SJCRH30 (cell line): ENCODE measurements around the gene TMEM91. TPM values are rescaled to one million over a fixed set of nuclear protein-coding genes. Genes with fewer than 3 reads are reported as not detected.

ENCODE experiments used
- DNase-seq, 2 experiments: peaks; one replicate each; pipeline ENCODE4 v3.0.0-alpha.2; 2015 to 2020
- H3K27ac ChIP-seq: fragments of 250-450 bp; sonication (Bioruptor Pico); 2 replicates; pipeline ENCODE4 v1.5.1; 2020; ENCODE audit warnings: mild to moderate bottlenecking, moderate library complexity
- H3K27me3 ChIP-seq: fragments of 250-450 bp; sonication (Bioruptor Pico); 2 replicates; pipeline ENCODE4 v1.5.1; 2020; ENCODE audit warnings: mild to moderate bottlenecking, moderate library complexity
- H3K36me3 ChIP-seq: fragments of 250-450 bp; sonication (Bioruptor Pico); 2 replicates; pipeline ENCODE4 v1.5.1; 2020; ENCODE audit warnings: mild to moderate bottlenecking, moderate library complexity
- H3K4me1 ChIP-seq: fragments of 250-450 bp; sonication (Bioruptor Pico); 2 replicates; pipeline ENCODE4 v1.5.1; 2020; ENCODE audit warnings: mild to moderate bottlenecking, moderate library complexity
- H3K4me3 ChIP-seq: fragments of 250-450 bp; sonication (Bioruptor Pico); 2 replicates; pipeline ENCODE4 v1.5.1; 2020; ENCODE audit warnings: mild to moderate bottlenecking, moderate library complexity
- H3K9me3 ChIP-seq: fragments of 250-450 bp; sonication (Bioruptor Pico); replicated peaks from 2 replicates; pipeline ENCODE4 v1.5.1; 2020; ENCODE audit warnings: mild to moderate bottlenecking, moderate library complexity
- total RNA-seq: library from RNA; depleted of rRNA; stranded (reverse); fragments of >200 nt; shearing (Covaris generic); gene quantifications from 2 replicates; pipeline ENCODE4 v1.2.3, GENCODE V29; 2014

Gene TMEM91
- total RNA-seq, 1 experiment from 2014 or later, result 1.6 TPM

DNA sequence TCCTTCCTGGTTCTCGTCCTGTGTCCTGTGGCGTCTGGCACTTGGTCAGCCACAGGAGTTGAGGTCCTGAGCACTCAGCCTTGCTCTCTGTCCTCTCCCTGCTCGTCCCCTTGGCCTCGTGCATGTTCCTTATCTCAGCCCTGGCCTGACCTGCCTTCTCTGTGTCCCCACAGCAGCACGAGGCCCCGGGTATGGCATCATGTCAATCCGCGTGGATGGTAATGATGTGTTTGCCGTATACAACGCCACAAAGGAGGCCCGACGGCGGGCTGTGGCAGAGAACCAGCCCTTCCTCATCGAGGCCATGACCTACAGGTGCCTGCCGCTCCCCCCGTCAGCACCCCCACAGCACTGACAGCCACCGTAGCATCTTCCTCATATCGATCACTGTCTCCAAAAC is 46.1 kb downstream of the TMEM91 start:
- Histone ChIP-seq H3K4me1 (peaks cover 15% of the 10 kb centered on the region), H3K9me3 (no peaks in the 10 kb centered on the region), H3K27me3 (no peaks in the 10 kb centered on the region), H3K4me3 (no peak overlapping the region), H3K36me3 (peaks cover 15% of the 10 kb centered on the region), H3K27ac (no peak overlapping the region)
- DNase-seq, result no peak

GRCh38 chr19:41422955-41423354 is 46.6 kb downstream of the TMEM91 start:
- no peaks in the 10 kb centered on the region for H3K27me3 ChIP-seq
- DNase-seq, result no peak
- no peak overlapping the region for H3K4me3 ChIP-seq
- peaks cover 15% of the 10 kb centered on the region for H3K36me3 ChIP-seq
- no peaks in the 10 kb centered on the region for H3K9me3 ChIP-seq
- H3K4me1 ChIP-seq, result peaks cover 12% of the 10 kb centered on the region
- H3K27ac ChIP-seq, result no peak overlapping the region

GRCh38 chr19:41424335-41425173 is 48.2 kb downstream of the TMEM91 start:
- H3K4me3 ChIP-seq, result no peak overlapping the region
- peaks cover 11% of the 10 kb centered on the region for H3K4me1 ChIP-seq
- H3K27ac ChIP-seq, result no peak overlapping the region
- no peak for DNase-seq
- H3K9me3 ChIP-seq, result no peaks in the 10 kb centered on the region
- peaks cover 10% of the 10 kb centered on the region for H3K36me3 ChIP-seq
- H3K27me3 ChIP-seq, result no peaks in the 10 kb centered on the region

GRCh38 chr19:41425174-41426115 is 49.1 kb downstream of the TMEM91 start:
- peaks cover 11% of the 10 kb centered on the region for H3K4me1 ChIP-seq
- peaks cover 6% of the 10 kb centered on the region for H3K36me3 ChIP-seq
- DNase-seq, result no peak
- no peak overlapping the region for H3K27ac ChIP-seq
- H3K9me3 ChIP-seq, result no peaks in the 10 kb centered on the region
- H3K27me3 ChIP-seq, result no peaks in the 10 kb centered on the region
- no peak overlapping the region for H3K4me3 ChIP-seq

DNA sequence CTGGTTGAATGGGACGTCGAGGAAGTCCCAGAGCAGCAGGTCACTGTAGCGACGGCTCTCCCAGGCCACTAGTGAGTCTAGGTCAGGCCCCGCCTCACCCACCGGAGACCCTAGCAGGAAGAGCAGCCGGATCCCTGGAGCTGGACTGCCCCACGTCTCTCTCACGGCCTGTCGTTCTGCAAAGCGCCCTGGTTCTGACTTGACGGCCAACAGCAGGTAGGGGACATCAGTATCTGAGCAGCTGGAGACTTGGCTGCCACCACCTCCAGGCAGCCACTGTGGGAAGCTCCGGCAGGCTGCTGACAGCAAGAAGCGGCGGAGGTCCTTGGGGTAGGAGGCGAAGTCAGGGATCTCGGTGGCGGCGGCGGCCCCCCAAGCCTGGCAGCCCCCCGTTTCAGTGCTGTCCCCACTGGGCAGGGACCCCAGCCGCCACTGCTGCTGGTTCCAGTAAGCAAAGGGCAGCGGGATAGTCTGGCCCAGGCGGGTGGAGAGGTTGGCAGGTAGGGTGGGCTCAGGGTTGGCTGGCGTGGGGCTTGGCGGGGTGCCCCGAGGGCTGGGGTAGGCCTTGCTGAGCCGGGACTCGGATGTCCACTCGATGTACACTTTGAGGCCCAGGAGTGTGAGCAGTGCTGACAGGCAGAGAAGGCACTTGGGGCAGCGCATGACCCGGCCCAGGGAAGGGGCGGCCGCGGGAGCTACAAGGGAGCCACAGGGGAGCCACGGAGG is 49.9 kb downstream of the TMEM91 start:
- DNase-seq, result no peak
- Histone ChIP-seq H3K27me3 (no peaks in the 10 kb centered on the region), H3K9me3 (no peaks in the 10 kb centered on the region), H3K27ac (peak overlapping the region; percentile 87; the same call in 1 of the 2 replicates), H3K4me3 (peak overlapping the region; percentile 74), H3K36me3 (peaks cover 6% of the 10 kb centered on the region), H3K4me1 (peaks cover 18% of the 10 kb centered on the region)

GRCh38 chr19:41426952-41427646 is 50.8 kb downstream of the TMEM91 start, which contains the start of gene B3GNT8:
B3GNT8 (minus strand) TSS chr19:41427374; CDS start chr19:41426778, 596 bp downstream.
- Histone ChIP-seq H3K4me3 (peak within 1 kb of the TSS; percentile 74), H3K4me1 (peaks cover 19% of the 10 kb centered on the region), H3K27ac (peak within 1 kb of the TSS; percentile 87), H3K9me3 (no peaks in the 10 kb centered on the region), H3K27me3 (no peaks in the 10 kb centered on the region), H3K36me3 (peaks cover 8% of the 10 kb centered on the region)
- DNase-seq, result peak; percentile 97 to 98

DNA sequence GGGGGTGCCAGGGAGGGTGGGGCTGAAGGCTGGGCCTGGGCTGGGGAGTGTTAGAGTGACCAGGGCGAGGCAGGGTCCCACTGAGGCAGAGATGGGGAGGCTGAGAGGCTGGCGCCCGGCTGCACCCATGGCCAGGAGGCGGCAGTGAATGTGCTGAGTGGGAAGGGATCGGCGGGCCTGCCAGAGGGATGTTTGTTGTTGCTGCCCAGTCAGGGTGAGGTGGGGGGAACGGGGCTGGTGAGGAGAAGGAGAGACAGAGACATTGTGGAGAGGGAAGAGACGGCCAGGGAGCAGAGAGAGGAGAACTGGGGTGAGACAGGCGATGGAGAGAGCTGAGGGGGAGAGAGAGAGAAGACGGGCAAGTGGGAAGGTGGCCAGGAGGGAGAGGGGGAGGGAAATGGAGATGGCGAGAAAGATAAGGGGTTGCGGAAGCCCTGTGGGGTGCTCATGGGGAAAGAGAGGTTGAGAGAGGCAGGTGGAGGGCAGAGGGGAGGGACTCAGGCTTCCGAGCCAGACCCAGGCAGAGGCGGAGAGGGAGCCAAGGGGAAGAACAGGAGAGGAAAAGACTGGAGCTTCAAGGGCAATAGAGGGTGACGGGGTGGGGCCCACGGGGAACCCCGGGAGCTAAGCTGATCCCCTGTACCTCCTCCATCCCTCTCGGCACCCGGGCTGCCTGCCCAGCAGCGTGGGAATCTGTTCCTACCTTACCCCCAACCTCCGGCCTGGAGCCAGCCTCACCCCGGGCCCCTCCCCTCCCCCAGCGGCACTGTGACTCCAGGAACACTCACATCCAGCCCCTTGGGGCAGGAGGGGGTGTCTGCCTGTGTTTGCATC is 51.5 kb downstream of the TMEM91 start:
- Histone ChIP-seq H3K27me3 (no peaks in the 10 kb centered on the region), H3K4me3 (peak overlapping the region; percentile 74), H3K27ac (peak overlapping the region; percentile 87), H3K36me3 (peaks cover 9% of the 10 kb centered on the region), H3K9me3 (no peaks in the 10 kb centered on the region), H3K4me1 (peaks cover 19% of the 10 kb centered on the region)
- DNase-seq, result peak; percentile 71 to 75

DNA sequence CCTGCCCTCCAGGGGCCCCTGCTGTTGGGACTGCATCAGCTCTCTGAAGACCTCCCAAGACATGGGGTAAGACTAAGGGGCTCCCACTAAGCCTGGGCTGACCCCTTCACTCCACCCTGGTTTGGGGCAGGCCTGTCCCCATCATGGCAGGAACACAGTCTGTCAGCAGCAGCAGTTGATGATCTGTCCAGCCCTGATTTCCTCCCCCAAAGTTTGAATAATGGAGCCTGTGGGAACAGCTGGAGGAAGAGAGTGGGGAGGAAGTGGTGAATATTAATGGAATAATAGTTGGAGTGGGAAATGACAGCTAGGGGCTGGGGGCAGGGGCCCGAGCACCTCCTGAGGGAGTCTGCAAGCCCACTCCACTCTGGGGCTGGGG is 52.1 kb downstream of the TMEM91 start:
- DNase-seq, result peak in 1 of 2 experiments; percentile 70
- Histone ChIP-seq H3K27me3 (no peaks in the 10 kb centered on the region), H3K4me3 (peak overlapping the region; percentile 74), H3K9me3 (no peaks in the 10 kb centered on the region), H3K4me1 (peaks cover 19% of the 10 kb centered on the region), H3K27ac (peak overlapping the region; percentile 87), H3K36me3 (peaks cover 5% of the 10 kb centered on the region)

DNA sequence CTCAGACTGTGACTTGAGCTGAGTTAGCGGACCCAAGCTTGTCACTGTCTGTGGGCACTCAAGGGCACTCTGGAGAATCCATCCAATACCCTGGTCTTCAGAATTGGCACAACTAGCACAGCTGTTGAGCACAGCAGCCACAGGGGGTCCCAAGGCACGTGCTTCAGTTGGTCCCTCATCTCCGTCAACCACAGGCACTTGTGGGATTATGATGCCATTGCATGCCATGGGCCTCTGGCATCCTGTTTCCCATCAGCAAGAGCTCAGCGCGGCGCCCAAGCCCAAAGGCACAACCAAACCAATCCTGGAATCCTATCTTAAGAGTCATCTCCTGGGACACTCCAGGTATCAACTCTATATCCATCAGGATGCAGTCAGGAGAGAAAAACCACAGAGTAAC is 54.6 kb downstream of the TMEM91 start:
- no peaks in the 10 kb centered on the region for H3K27me3 ChIP-seq
- DNase-seq, result peak; percentile 54 to 67
- H3K27ac ChIP-seq, result peak overlapping the region; percentile 34

GRCh38 chr19:41431426-41432386 is 55.4 kb downstream of the TMEM91 start:
- Histone ChIP-seq H3K36me3 (peaks cover 5% of the 10 kb centered on the region), H3K4me1 (peaks cover 19% of the 10 kb centered on the region)
- DNase-seq, result peak in 1 of 2 experiments; percentile 63

More for the DNA sequence above, 54.6 kb downstream of the TMEM91 start:
- Histone ChIP-seq H3K9me3 (no peaks in the 10 kb centered on the region), H3K4me3 (no peak overlapping the region), H3K36me3 (peaks cover 5% of the 10 kb centered on the region), H3K4me1 (peaks cover 19% of the 10 kb centered on the region)

GRCh38 chr19:41433171-41433570 is 56.8 kb downstream of the TMEM91 start:
- no peak overlapping the region for H3K4me3 ChIP-seq
- H3K9me3 ChIP-seq, result no peaks in the 10 kb centered on the region
- no peak overlapping the region for H3K27ac ChIP-seq
- no peak for DNase-seq
- no peaks in the 10 kb centered on the region for H3K27me3 ChIP-seq
- H3K36me3 ChIP-seq, result peaks cover 5% of the 10 kb centered on the region
- peaks cover 19% of the 10 kb centered on the region for H3K4me1 ChIP-seq

More at GRCh38 chr19:41431426-41432386, 55.4 kb downstream of the TMEM91 start:
- Histone ChIP-seq H3K27ac (peak overlapping the region; percentile 34), H3K27me3 (no peaks in the 10 kb centered on the region), H3K9me3 (no peaks in the 10 kb centered on the region), H3K4me3 (no peak overlapping the region)
